ENCODE data around the gene PHACTR1.

GRCh38 chr6:13217206-13217905 lies 500.8 kb downstream of the PHACTR1 start:
- no peak for TF ChIP-seq CTCF (conservative IDR thresholded peaks at IDR 0.05 in 1 of 2, IDR thresholded peaks at IDR 0.05 in 1 of 2; ENCODE audit: low read depth in 1 of 2, low read length in 2 of 2)
- TF ChIP-seq EZH2 (IDR thresholded peaks at IDR 0.05; ENCODE audit: low read length, missing control alignments), result no peak

Data from fibroblast of lung (primary cell).